Caco-2 (cell line): ENCODE data around the gene OR5H14. TPM values are rescaled to one million over a fixed set of nuclear protein-coding genes. Genes with fewer than 3 reads are reported as not detected.

ENCODE experiments used
- BruUV-seq: library from RNA; stranded (reverse); fragments of 400-500 nt; replicated peaks from 2 replicates; lab custom pipeline; 2021; lab: Mats Ljungman, UMichigan
- CTCF ChIA-PET: fragments of 300-600 bp; sonication (Branson Sonifier 250); formaldehyde crosslinking; loops from one replicate; lab custom pipeline; 2022; ENCODE audit warnings: antibody characterized with exemption; lab: Charles Lee
- POLR2A ChIA-PET: fragments of 300-600 bp; sonication (Branson Sonifier 250); formaldehyde crosslinking; loops from one replicate; lab custom pipeline; 2022; ENCODE audit warnings: antibody characterized with exemption; lab: Charles Lee
- DNase-seq, 2 experiments: peaks; one replicate each; pipeline versions ENCODE4 v3.0.0 to v3.0.0-alpha.2; 2020 to 2022
- H3K27me3 ChIP-seq: replicated peaks from 2 replicates; pipeline ENCODE4 v1.6.0; 2011; ENCODE audit warnings: low read length; ENCODE audit not compliant: control insufficient read depth, insufficient read depth
- H3K36me3 ChIP-seq: 2 replicates; pipeline ENCODE4 v1.5.1; 2011; ENCODE audit warnings: low read length; ENCODE audit not compliant: control insufficient read depth, insufficient read depth
- H3K4me1 ChIP-seq: fragments of 250-450 bp; sonication (Bioruptor Pico); 2 replicates; pipeline ENCODE4 v1.5.1; 2020; ENCODE audit warnings: mild to moderate bottlenecking
- H3K4me3 ChIP-seq: 2 replicates; pipeline ENCODE4 v1.5.1; 2011; ENCODE audit warnings: low read depth, mild to moderate bottlenecking, control low read depth, low read length
- H3K9me3 ChIP-seq: fragments of 250-450 bp; sonication (Bioruptor Pico); 2 replicates; pipeline ENCODE4 v1.5.1; 2020; ENCODE audit warnings: mild to moderate bottlenecking, moderate library complexity
- H3K27ac Mint-ChIP-seq: one replicate; pipeline ENCODE4 v1.8.0; 2022; ENCODE audit warnings: mixed read lengths; ENCODE audit not compliant: unreplicated experiment
- H3K27me3 Mint-ChIP-seq: one replicate; pipeline ENCODE4 v1.8.0; 2022; ENCODE audit warnings: mixed read lengths; ENCODE audit not compliant: insufficient read depth, unreplicated experiment
- H3K36me3 Mint-ChIP-seq: one replicate; pipeline ENCODE4 v1.8.0; 2022; ENCODE audit warnings: mild to moderate bottlenecking, mixed read lengths; ENCODE audit not compliant: insufficient read depth, unreplicated experiment
- H3K4me1 Mint-ChIP-seq: one replicate; pipeline ENCODE4 v1.8.0; 2022; ENCODE audit warnings: low read depth, mixed read lengths; ENCODE audit not compliant: unreplicated experiment
- H3K4me3 Mint-ChIP-seq: one replicate; pipeline ENCODE4 v1.8.0; 2022; ENCODE audit warnings: mild to moderate bottlenecking, moderate library complexity, mixed read lengths; ENCODE audit not compliant: unreplicated experiment
- H3K9me3 Mint-ChIP-seq: one replicate; pipeline ENCODE4 v1.8.0; 2022; ENCODE audit warnings: mixed read lengths; ENCODE audit not compliant: unreplicated experiment
- CTCF ChIP-seq, 2 experiments: fragments of 200-600 bp in 1 of 2; IDR thresholded peaks; 1 replicate in 1 of 2; 2 replicates in 1 of 2; pipeline versions ENCODE4 v1.5.1 to v1.8.0; 2011 to 2022; ENCODE audit warnings: antibody characterized with exemption in 1 of 2, control low read depth in 1 of 2, inconsistent platforms in 1 of 2, low read depth in 1 of 2, low read length in 1 of 2, mild to moderate bottlenecking in 1 of 2, moderate library complexity in 1 of 2; ENCODE audit not compliant: insufficient read depth in 1 of 2, severe bottlenecking in 1 of 2, unreplicated experiment in 1 of 2
- intact Hi-C: fragments of 100-400 bp; cut with micrococcal nuclease; formaldehyde crosslinking; loops from one replicate; pipeline ENCODE4 v1.10.0; 2022; ENCODE audit not compliant: unreplicated experiment
- total RNA-seq: library from RNA; stranded (reverse); gene quantifications from 2 replicates; pipeline ENCODE4 v1.2.3, GENCODE V29; 2022

The OR5H14 gene
- total RNA-seq, 1 experiment from 2014 or later = not detected

- Histone ChIP-seq H3K9me3 (no peaks in the 10 kb centered on the region), H3K4me1 (no peaks in the 10 kb centered on the region), H3K36me3 (no peaks in the 10 kb centered on the region), H3K27me3 (no peaks in the 10 kb centered on the region), H3K4me3 (no peak overlapping the region)
- no TSS peak for BruUV-seq
- H3K4me1 Mint-ChIP-seq = no peaks in the 10 kb centered on the region
- no peak overlapping the region for H3K4me3 Mint-ChIP-seq
- no peaks in the 10 kb centered on the region for H3K27me3 Mint-ChIP-seq
- H3K36me3 Mint-ChIP-seq = no peaks in the 10 kb centered on the region
- TF ChIP-seq CTCF (IDR thresholded peaks at IDR 0.05; ENCODE audit: insufficient read depth in 1 of 2, low read depth in 1 of 2, low read length in 1 of 2, severe bottlenecking in 1 of 2, unreplicated experiment in 1 of 2) = no peak
- intact Hi-C loops = no loop called here
- no peak overlapping the region for H3K27ac Mint-ChIP-seq
- ChIA-PET POLR2A (no interaction called here), CTCF (no interaction called here)
- DNase-seq = no peak
- H3K9me3 Mint-ChIP-seq = peaks cover 46% of the 10 kb centered on the region
Measured at GRCh38 chr3:98109807-98110549, 37.3 kb upstream of the OR5H14 start.

DNA sequence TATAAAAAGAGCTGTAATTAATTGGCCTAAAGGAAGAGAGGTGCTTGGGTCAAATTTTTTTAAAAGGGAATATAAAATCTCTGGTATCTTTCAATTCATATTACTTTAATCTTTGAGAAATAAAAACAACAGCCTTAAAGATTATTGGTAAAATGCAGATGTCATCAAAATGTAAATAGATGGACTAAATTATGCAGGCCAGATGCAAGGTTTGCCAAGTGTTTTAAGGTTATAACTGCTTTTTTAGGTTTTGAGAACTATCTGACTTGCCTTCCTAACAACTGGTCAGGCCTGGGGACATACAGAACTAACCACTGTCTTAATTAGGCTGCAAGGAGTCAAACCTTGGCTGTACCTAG, 36.8 kb upstream of the OR5H14 start:
- H3K4me1 ChIP-seq = no peaks in the 10 kb centered on the region
- Mint-ChIP-seq H3K27ac (no peak overlapping the region), H3K36me3 (no peaks in the 10 kb centered on the region), H3K4me3 (no peak overlapping the region), H3K4me1 (no peaks in the 10 kb centered on the region), H3K9me3 (peaks cover 47% of the 10 kb centered on the region), H3K27me3 (no peaks in the 10 kb centered on the region)
- H3K27me3 ChIP-seq = no peaks in the 10 kb centered on the region
- no peak overlapping the region for H3K4me3 ChIP-seq
- no peak for DNase-seq
- TF ChIP-seq CTCF (IDR thresholded peaks at IDR 0.05; ENCODE audit: insufficient read depth in 1 of 2, low read depth in 1 of 2, low read length in 1 of 2, severe bottlenecking in 1 of 2, unreplicated experiment in 1 of 2) = no peak
- H3K9me3 ChIP-seq = no peaks in the 10 kb centered on the region
- intact Hi-C loops = no loop called here
- no TSS peak for BruUV-seq
- ChIA-PET POLR2A (no interaction called here), CTCF (no interaction called here)
- no peaks in the 10 kb centered on the region for H3K36me3 ChIP-seq

GRCh38 chr3:98114264-98114663, 33.0 kb upstream of the OR5H14 start:
- Histone ChIP-seq H3K4me3 (no peak overlapping the region), H3K4me1 (no peaks in the 10 kb centered on the region), H3K36me3 (no peaks in the 10 kb centered on the region), H3K27me3 (no peaks in the 10 kb centered on the region), H3K9me3 (no peaks in the 10 kb centered on the region; the same call in 1 of the 2 replicates)
- Mint-ChIP-seq H3K36me3 (no peaks in the 10 kb centered on the region), H3K27ac (no peak overlapping the region), H3K27me3 (no peaks in the 10 kb centered on the region), H3K4me3 (no peak overlapping the region), H3K4me1 (no peaks in the 10 kb centered on the region), H3K9me3 (peaks cover 40% of the 10 kb centered on the region)
- intact Hi-C loops = no loop called here
- BruUV-seq = no TSS peak
- no peak for DNase-seq
- TF ChIP-seq CTCF (IDR thresholded peaks at IDR 0.05; ENCODE audit: insufficient read depth in 1 of 2, low read depth in 1 of 2, low read length in 1 of 2, severe bottlenecking in 1 of 2, unreplicated experiment in 1 of 2) = no peak
- ChIA-PET CTCF (no interaction called here), POLR2A (no interaction called here)
